Measurements from ENCODE around the gene CXCL5.

GRCh38 chr4:74016068-74016467, 17.6 kb upstream of the CXCL5 start:
- no peak for TF ChIP-seq CTCF (IDR thresholded peaks at IDR 0.05 in 2 of 3, conservative IDR thresholded peaks at IDR 0.05 in 1 of 3; ENCODE audit: control insufficient read depth in 2 of 3, extremely low read depth in 1 of 3, insufficient read depth in 1 of 3, low read depth in 3 of 3, low read length in 3 of 3)
- TF ChIP-seq ZBTB40 (IDR thresholded peaks at IDR 0.05; ENCODE audit: borderline replicate concordance) = no peak
- TF ChIP-seq SMC3 (IDR thresholded peaks at IDR 0.05; ENCODE audit: borderline replicate concordance, low read length) = no peak
- TF ChIP-seq POLR2A (IDR thresholded peaks at IDR 0.05; ENCODE audit: low read depth, low read length) = no peak
- no peak for TF ChIP-seq ATF2 (IDR thresholded peaks at IDR 0.05; ENCODE audit: low read length)
- TF ChIP-seq YY1 (IDR thresholded peaks at IDR 0.05; ENCODE audit: low read depth, low read length) = no peak
- no peak for TF ChIP-seq IKZF2 (IDR thresholded peaks at IDR 0.05)
- TF ChIP-seq EP300 (IDR thresholded peaks at IDR 0.05; ENCODE audit: borderline replicate concordance in 1 of 2, control insufficient read depth in 1 of 2, low read depth in 2 of 2, low read length in 2 of 2) = 0 out of 4 replicates have a peak, but pooled peaks of 1 of the 2 experiments have one; percentile 62

All from GM12878 (cell line).